SK-N-SH (cell line): ENCODE measurements around the gene WDR91. TPM values are rescaled to one million over a fixed set of nuclear protein-coding genes. Genes with fewer than 3 reads are reported as not detected.

Experiments used
- CTCF ChIA-PET: fragments of 300-600, 350-600 bp; formaldehyde crosslinking; extraction: SDS; loops from one replicate; lab custom pipeline; 2021; lab: Yijun Ruan, JAX
- POLR2A ChIA-PET: fragments of 350-600 bp; sonication (Branson Sonifier 250); formaldehyde crosslinking; extraction: SDS; loops from one replicate; lab custom pipeline; 2020; ENCODE audit warnings: antibody characterized with exemption, inconsistent platforms; lab: Yijun Ruan, JAX
- DNase-seq: peaks from one replicate; pipeline ENCODE4 v3.0.0; 2012
- H2AFZ ChIP-seq: fragments of 200-600 bp; sonication (generic); 2 replicates; pipeline ENCODE4 v1.8.1; 2016; ENCODE audit warnings: antibody characterized with exemption, mild to moderate bottlenecking, low read depth
- H3F3A ChIP-seq: fragments of 200-600 bp; sonication (generic); replicated peaks from 2 replicates; pipeline ENCODE3; 2016; ENCODE audit warnings: antibody characterized with exemption, mild to moderate bottlenecking; ENCODE audit not compliant: insufficient read depth
- H3K27ac ChIP-seq, 2 experiments: fragments of 200-500 bp in 1 of 2; fragments of 200-600 bp in 1 of 2; sonication (Bioruptor generic) in 1 of 2; sonication (generic), shearing (Covaris generic) in 1 of 2; 2 replicates each; pipeline versions ENCODE4 v1.5.1 to v1.6.1; 2014 to 2016; ENCODE audit warnings: low read depth in 2 of 2, inconsistent platforms in 1 of 2, low read length in 1 of 2, mild to moderate bottlenecking in 1 of 2, mixed read lengths in 1 of 2
- H3K27me3 ChIP-seq: fragments of 200-600 bp; sonication (generic), shearing (Covaris generic); 2 replicates; pipeline ENCODE4 v1.6.1; 2016; ENCODE audit warnings: mixed run types; ENCODE audit not compliant: insufficient read depth
- H3K36me3 ChIP-seq, 2 experiments: fragments of 200-500 bp in 1 of 2; fragments of 200-600 bp in 1 of 2; sonication (Bioruptor generic) in 1 of 2; sonication (generic) in 1 of 2; replicated peaks in 1 of 2; 2 replicates each; pipeline versions ENCODE3 to v1.5.1; 2014 to 2016; ENCODE audit warnings: low read length in 1 of 2, mild to moderate bottlenecking in 1 of 2; ENCODE audit not compliant: insufficient read depth in 2 of 2, control insufficient read depth in 1 of 2
- H3K4me1 ChIP-seq, 2 experiments: fragments of 200-500 bp in 1 of 2; fragments of 200-600 bp in 1 of 2; sonication (Bioruptor generic) in 1 of 2; sonication (generic), shearing (Covaris generic) in 1 of 2; 2 replicates each; pipeline versions ENCODE4 v1.5.1 to v1.6.1; 2014 to 2016; ENCODE audit warnings: low read depth in 1 of 2, low read length in 1 of 2, mixed run types in 1 of 2; ENCODE audit not compliant: insufficient read depth in 2 of 2, control insufficient read depth in 1 of 2
- H3K4me2 ChIP-seq: fragments of 200-600 bp; sonication (generic), shearing (Covaris generic); 2 replicates; pipeline ENCODE4 v1.6.1; 2017; ENCODE audit warnings: mixed run types
- H3K4me3 ChIP-seq, 2 experiments: fragments of 200-500 bp in 1 of 2; fragments of 200-600 bp in 1 of 2; sonication (Bioruptor generic) in 1 of 2; sonication (generic), shearing (Covaris generic) in 1 of 2; 2 replicates each; pipeline versions ENCODE4 v1.5.1 to v1.8.1; 2014 to 2016; ENCODE audit warnings: low read depth in 2 of 2, inconsistent platforms in 1 of 2, low read length in 1 of 2, mild to moderate bottlenecking in 1 of 2, mixed read lengths in 1 of 2, moderate library complexity in 1 of 2
- H3K79me2 ChIP-seq: fragments of 200-600 bp; sonication (generic); 2 replicates; pipeline ENCODE4 v1.8.1; 2017; ENCODE audit warnings: mild to moderate bottlenecking; ENCODE audit not compliant: insufficient read depth
- H3K9ac ChIP-seq: fragments of 200-600 bp; sonication (generic); 2 replicates; pipeline ENCODE4 v1.6.1; 2017; ENCODE audit warnings: mixed run types
- H3K9me2 ChIP-seq: fragments of 200-600 bp; sonication (generic); 2 replicates; pipeline ENCODE4 v1.6.1; 2017; ENCODE audit warnings: mixed run types
- H3K9me3 ChIP-seq: fragments of 200-600 bp; sonication (generic); 2 replicates; pipeline ENCODE4 v1.6.1; 2017; ENCODE audit warnings: mixed run types, mild to moderate bottlenecking, moderate library complexity
- H4K20me1 ChIP-seq: fragments of 200-600 bp; sonication (generic); 2 replicates; pipeline ENCODE4 v1.6.1; 2017; ENCODE audit warnings: mild to moderate bottlenecking, mixed run types; ENCODE audit not compliant: insufficient read depth
- ELF1 ChIP-seq: IDR thresholded peaks from 2 replicates; pipeline ENCODE4 v1.4.0; 2012
- EZH2phosphoT487 ChIP-seq: fragments of 200-600 bp; sonication (generic); IDR thresholded peaks from 2 replicates; pipeline ENCODE4 v1.6.1; 2017; ENCODE audit warnings: low read depth, mixed run types, mild to moderate bottlenecking, antibody characterized with exemption, moderate library complexity, borderline replicate concordance
- FOXM1 ChIP-seq: IDR thresholded peaks from 2 replicates; pipeline ENCODE4 v1.4.0; 2012; ENCODE audit warnings: low read depth, mild to moderate bottlenecking
- IRF3 ChIP-seq: fragments of 150-350 bp; IDR thresholded peaks from 2 replicates; pipeline ENCODE4 v1.6.1; 2016; ENCODE audit warnings: mild to moderate bottlenecking, low read depth, low read length
- MXI1 ChIP-seq: IDR thresholded peaks from 2 replicates; pipeline ENCODE4 v1.6.1; 2012; ENCODE audit warnings: mild to moderate bottlenecking, low read depth, low read length, improper control_type of control experiment
- NFIC ChIP-seq: IDR thresholded peaks from 2 replicates; pipeline ENCODE4 v1.4.0; 2012; ENCODE audit warnings: borderline replicate concordance
- NRF1 ChIP-seq: IDR thresholded peaks from 2 replicates; pipeline ENCODE4 v1.6.1; 2012; ENCODE audit warnings: low read depth, mild to moderate bottlenecking, low read length
- POLR2AphosphoS5 ChIP-seq: IDR thresholded peaks from 2 replicates; pipeline ENCODE4 v1.6.1; 2012; ENCODE audit warnings: low read depth, low read length
- RCOR1 ChIP-seq: fragments of 150-350 bp; IDR thresholded peaks from 2 replicates; pipeline ENCODE4 v1.6.1; 2017; ENCODE audit warnings: antibody characterized with exemption, low read length
- SIN3A ChIP-seq: IDR thresholded peaks from 2 replicates; pipeline ENCODE4 v1.6.1; 2012; ENCODE audit warnings: low read depth, mild to moderate bottlenecking, low read length, moderate library complexity, borderline replicate concordance
- SMC3 ChIP-seq: IDR thresholded peaks from 2 replicates; pipeline ENCODE4 v1.6.1; 2012; ENCODE audit warnings: low read depth, low read length, improper control_type of control experiment
- TAF1 ChIP-seq: IDR thresholded peaks from 2 replicates; pipeline ENCODE4 v1.6.1; 2012; ENCODE audit warnings: low read depth, mild to moderate bottlenecking, low read length, moderate library complexity, borderline replicate concordance
- TEAD4 ChIP-seq: IDR thresholded peaks from 2 replicates; pipeline ENCODE4 v1.4.0; 2012; ENCODE audit warnings: mild to moderate bottlenecking, borderline replicate concordance; ENCODE audit not compliant: insufficient read depth
- USF1 ChIP-seq: IDR thresholded peaks from 2 replicates; pipeline ENCODE4 v1.4.0; 2012; ENCODE audit warnings: low read depth, borderline replicate concordance
- YY1 ChIP-seq: IDR thresholded peaks from 2 replicates; pipeline ENCODE4 v1.4.0; 2012; ENCODE audit warnings: low read depth, mild to moderate bottlenecking
- WGBS: methylation state at CpG from one replicate; pipeline ENCODE4 v1.1.6; 2017; ENCODE audit warnings: low lambda C conversion rate; 5-methylcytosine and 5-hydroxymethylcytosine counted together
- polyA plus RNA-seq, 3 experiments: library from polyadenylated mRNA; depleted of rRNA; stranded (reverse); fragments of >200 nt; gene quantifications; 2 replicates each; pipeline ENCODE4 v1.2.3, GENCODE V29; 2012
- TF ChIP-seq, protein P1 (sequence below): fragments of 200-600 bp; sonication (generic); IDR thresholded peaks from 2 replicates; pipeline ENCODE4 v1.6.1; 2017; ENCODE audit warnings: antibody characterized with exemption, mild to moderate bottlenecking, moderate library complexity
- TF ChIP-seq, protein P2 (sequence below): IDR thresholded peaks from 2 replicates; pipeline ENCODE4; 2012

Gene WDR91
- polyA plus RNA-seq, 1 of the 3 experiments (the other 2 are of a cell fraction), result 8.4 TPM

DNA sequence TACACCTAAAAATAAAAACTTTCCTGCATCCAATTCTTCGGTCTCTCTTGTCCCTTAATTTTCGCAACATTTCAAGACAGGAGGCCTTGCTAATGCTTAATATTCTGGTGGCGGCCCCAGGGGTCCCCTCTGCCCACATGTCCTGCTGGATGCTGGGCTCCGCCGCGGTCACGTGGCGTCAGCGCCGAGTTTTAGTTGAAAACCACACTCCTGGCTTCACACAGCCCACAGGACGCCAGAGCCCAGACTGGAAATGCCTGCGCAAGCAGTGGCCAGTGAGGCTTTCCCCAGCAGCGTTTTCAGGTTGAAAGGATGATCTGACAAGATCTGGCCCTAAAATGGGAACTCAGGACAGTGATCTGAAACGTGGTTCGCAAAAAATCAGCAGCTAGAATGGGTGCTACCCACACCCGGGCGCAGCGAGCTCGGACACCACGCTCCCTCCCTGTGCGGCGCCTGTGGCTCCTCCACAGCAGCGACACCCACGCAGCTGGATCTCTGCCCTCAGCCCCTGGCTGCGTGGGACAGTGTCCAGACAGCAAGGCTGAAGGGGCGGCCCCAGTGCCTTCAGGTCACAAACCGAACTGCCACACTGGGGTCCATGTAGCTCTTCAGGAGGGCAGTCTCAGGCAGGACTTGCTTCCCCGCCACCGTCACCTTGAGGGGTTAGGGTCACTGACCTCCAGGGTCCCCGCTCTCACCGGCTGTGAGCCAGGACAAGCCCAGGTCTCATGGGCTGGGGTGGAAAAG, 29.2 kb downstream of the WDR91 start (continued):
- TF ChIP-seq TAF1 (no peak), EZH2phosphoT487 (no peak), TEAD4 (no peak)
- TF ChIP-seq, all 33 proteins: peak for 0

DNA sequence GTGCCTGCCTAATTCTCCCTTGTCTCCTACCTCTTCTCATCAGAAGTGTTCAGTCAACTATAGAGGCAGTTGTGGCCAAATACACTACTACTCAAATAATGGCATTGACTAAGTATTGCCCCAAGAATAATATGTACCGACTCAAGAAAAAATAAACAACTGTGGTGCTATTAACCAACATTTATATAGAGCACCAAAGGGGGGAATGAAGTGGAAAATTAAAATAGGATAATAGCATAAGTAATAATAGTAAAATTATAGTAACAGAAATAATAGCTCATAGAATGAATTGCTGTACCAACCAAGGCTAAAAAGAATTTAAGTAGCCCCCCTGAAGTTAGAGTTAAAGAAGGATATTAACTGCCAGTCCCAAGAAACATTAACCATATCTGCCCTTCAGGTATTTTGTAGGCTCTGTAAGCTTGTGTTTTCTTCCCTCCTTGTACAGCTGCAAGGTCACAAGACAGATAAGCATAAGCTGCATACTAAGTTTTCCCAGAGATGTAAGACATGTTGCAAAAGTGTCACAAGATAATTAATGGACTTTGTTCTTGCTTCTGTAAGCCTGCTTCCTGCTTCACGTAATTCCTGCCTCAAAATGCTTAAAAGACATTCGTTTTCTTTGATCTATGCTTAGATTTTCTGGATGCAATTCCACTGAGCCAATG, 29.9 kb downstream of the WDR91 start:
- H3K4me3 ChIP-seq, result no peak overlapping the region
- H3K9ac ChIP-seq, result no peak overlapping the region
- H3K27me3 ChIP-seq, result no peaks in the 10 kb centered on the region
- H3K27ac ChIP-seq, result no peak overlapping the region
- DNase-seq, result no peak
- H3K9me3 ChIP-seq, result peaks cover 28% of the 10 kb centered on the region
- CTCF ChIA-PET, result interaction anchor here (1.1 to 6.1 kb wide), 3 partner anchors 8 to 21 kb away, joined by 3 to 36 read pairs (median 7); partner anchors contain the start of gene CYREN
- WGBS, result 55% methylated on average over 3 of the region's 3 CpGs
- TF ChIP-seq NRF1, result no peak
- TF ChIP-seq NFIC, result no peak
- TF ChIP-seq, protein P1, sequence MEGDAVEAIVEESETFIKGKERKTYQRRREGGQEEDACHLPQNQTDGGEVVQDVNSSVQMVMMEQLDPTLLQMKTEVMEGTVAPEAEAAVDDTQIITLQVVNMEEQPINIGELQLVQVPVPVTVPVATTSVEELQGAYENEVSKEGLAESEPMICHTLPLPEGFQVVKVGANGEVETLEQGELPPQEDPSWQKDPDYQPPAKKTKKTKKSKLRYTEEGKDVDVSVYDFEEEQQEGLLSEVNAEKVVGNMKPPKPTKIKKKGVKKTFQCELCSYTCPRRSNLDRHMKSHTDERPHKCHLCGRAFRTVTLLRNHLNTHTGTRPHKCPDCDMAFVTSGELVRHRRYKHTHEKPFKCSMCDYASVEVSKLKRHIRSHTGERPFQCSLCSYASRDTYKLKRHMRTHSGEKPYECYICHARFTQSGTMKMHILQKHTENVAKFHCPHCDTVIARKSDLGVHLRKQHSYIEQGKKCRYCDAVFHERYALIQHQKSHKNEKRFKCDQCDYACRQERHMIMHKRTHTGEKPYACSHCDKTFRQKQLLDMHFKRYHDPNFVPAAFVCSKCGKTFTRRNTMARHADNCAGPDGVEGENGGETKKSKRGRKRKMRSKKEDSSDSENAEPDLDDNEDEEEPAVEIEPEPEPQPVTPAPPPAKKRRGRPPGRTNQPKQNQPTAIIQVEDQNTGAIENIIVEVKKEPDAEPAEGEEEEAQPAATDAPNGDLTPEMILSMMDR, result no peak
- TF ChIP-seq SMC3, result no peak
- TF ChIP-seq RCOR1, result no peak
- no peak for TF ChIP-seq TEAD4
- TF ChIP-seq YY1, result no peak
- no peak for TF ChIP-seq ELF1
- TF ChIP-seq SIN3A, result no peak
- TF ChIP-seq FOXM1, result no peak
- TF ChIP-seq POLR2AphosphoS5, result no peak
- TF ChIP-seq MXI1, result no peak
- no peak for TF ChIP-seq USF1
- TF ChIP-seq IRF3, result no peak
- TF ChIP-seq, protein P2, sequence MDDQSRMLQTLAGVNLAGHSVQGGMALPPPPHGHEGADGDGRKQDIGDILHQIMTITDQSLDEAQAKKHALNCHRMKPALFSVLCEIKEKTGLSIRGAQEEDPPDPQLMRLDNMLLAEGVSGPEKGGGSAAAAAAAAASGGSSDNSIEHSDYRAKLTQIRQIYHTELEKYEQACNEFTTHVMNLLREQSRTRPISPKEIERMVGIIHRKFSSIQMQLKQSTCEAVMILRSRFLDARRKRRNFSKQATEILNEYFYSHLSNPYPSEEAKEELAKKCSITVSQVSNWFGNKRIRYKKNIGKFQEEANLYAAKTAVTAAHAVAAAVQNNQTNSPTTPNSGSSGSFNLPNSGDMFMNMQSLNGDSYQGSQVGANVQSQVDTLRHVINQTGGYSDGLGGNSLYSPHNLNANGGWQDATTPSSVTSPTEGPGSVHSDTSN, result no peak
- TF ChIP-seq, all 33 proteins: peak for 0
- H2AFZ ChIP-seq, result no peak overlapping the region
- H4K20me1 ChIP-seq, result no peaks in the 10 kb centered on the region
- no peaks in the 10 kb centered on the region for H3F3A ChIP-seq
- no peak overlapping the region for H3K4me2 ChIP-seq
- H3K4me1 ChIP-seq, result no peaks in the 10 kb centered on the region
- POLR2A ChIA-PET, result no interaction called here
- H3K79me2 ChIP-seq, result no peaks in the 10 kb centered on the region
- H3K36me3 ChIP-seq, result peaks cover 11 to 18% of the 10 kb centered on the region in 2 experiments
- no peaks in the 10 kb centered on the region for H3K9me2 ChIP-seq
